GM21825 (cell line): ENCODE measurements around the gene OR52N4.
"Not testable (repeated sequence)": the region's sequence is repeated elsewhere in the genome, so short reads cannot be mapped to it uniquely, and the experiment has no call there.

ENCODE experiments used
- ATAC-seq: cut with Tn5 transposase; IDR thresholded peaks from one replicate; pipeline ENCODE4 v1.9.1; 2021; ENCODE audit warnings: mild to moderate bottlenecking, moderate library complexity; ENCODE audit not compliant: unreplicated experiment

The OR52N4 gene

GRCh38 chr11:5753943-5754342 is at the start of gene OR52N4:
OR52N4 (plus strand) TSS chr11:5754243; CDS start chr11:5754741, 498 bp downstream.
- no peak for ATAC-seq

- ATAC-seq, result no peak
Measured at GRCh38 chr11:5705688-5706087, 48.4 kb upstream of the OR52N4 start.

- ATAC-seq, result no peak
Measured at GRCh38 chr11:5712507-5712906, 41.5 kb upstream of the OR52N4 start.

GRCh38 chr11:5713695-5714094 is 40.3 kb upstream of the OR52N4 start:
- no peak for ATAC-seq

GRCh38 chr11:5716518-5716917 is 37.5 kb upstream of the OR52N4 start:
- not testable (repeated sequence) for ATAC-seq

- no peak for ATAC-seq
Measured at GRCh38 chr11:5719703-5720495, 34.1 kb upstream of the OR52N4 start.

GRCh38 chr11:5722622-5723021 is 31.4 kb upstream of the OR52N4 start:
- no peak for ATAC-seq

GRCh38 chr11:5726351-5726750 is 27.7 kb upstream of the OR52N4 start:
- no peak for ATAC-seq

GRCh38 chr11:5727691-5728090 is 26.4 kb upstream of the OR52N4 start:
- ATAC-seq, result no peak

GRCh38 chr11:5736396-5736795 is 17.6 kb upstream of the OR52N4 start, which contains the start of gene OR56B1:
OR56B1 (plus strand) TSS chr11:5736448; CDS start chr11:5736517, 69 bp downstream.
- no peak for ATAC-seq

GRCh38 chr11:5737091-5737490 is 17.0 kb upstream of the OR52N4 start:
- ATAC-seq, result no peak

GRCh38 chr11:5737670-5738392 is 16.2 kb upstream of the OR52N4 start:
- ATAC-seq, result no peak

- ATAC-seq, result no peak
Measured at GRCh38 chr11:5738431-5738830, 15.6 kb upstream of the OR52N4 start.

- ATAC-seq, result no peak
Measured at GRCh38 chr11:5746614-5747013, 7.4 kb upstream of the OR52N4 start.

GRCh38 chr11:5749836-5750235 is 4.2 kb upstream of the OR52N4 start:
- no peak for ATAC-seq

- ATAC-seq, result no peak
Measured at GRCh38 chr11:5767056-5767455, 13.0 kb downstream of the OR52N4 start.

- no peak for ATAC-seq
Measured at GRCh38 chr11:5783255-5783654, 29.2 kb downstream of the OR52N4 start, which contains the start of gene OR52N5. OR52N5 (minus strand) TSS chr11:5783355; CDS start chr11:5778634, 4,721 bp downstream.

- ATAC-seq, result no peak
Measured at GRCh38 chr11:5791165-5791564, 37.1 kb downstream of the OR52N4 start, which contains the start of gene OR52N1. OR52N1 (minus strand) TSS chr11:5791265; CDS start chr11:5788816, 2,449 bp downstream.

GRCh38 chr11:5796541-5796940 is 42.5 kb downstream of the OR52N4 start:
- ATAC-seq, result no peak

GRCh38 chr11:5803982-5804381 is 49.9 kb downstream of the OR52N4 start:
- ATAC-seq, result no peak
